NT2/D1 (cell line): ENCODE results near the gene PPARA.

Experiments used
- SUZ12 ChIP-seq: IDR thresholded peaks from 2 replicates; pipeline ENCODE4 v1.6.1; 2011; ENCODE audit not compliant: insufficient read length, insufficient read depth; ENCODE audit errors: extremely low read depth
- YY1 ChIP-seq: IDR thresholded peaks from 2 replicates; pipeline ENCODE4 v1.6.1; 2011; ENCODE audit not compliant: insufficient read length, insufficient read depth
- ZNF274 ChIP-seq: IDR thresholded peaks from 2 replicates; pipeline ENCODE4 v1.6.1; 2011; ENCODE audit warnings: mild to moderate bottlenecking, low read depth, low read length

- TF ChIP-seq SUZ12 (no peak), ZNF274 (no peak), YY1 (no peak)
Observed at GRCh38 chr22:46262449-46263215, 112.3 kb downstream of the PPARA start.
